ENCODE results near the gene AWAT1.
A peak's percentile ranks its signal among the peaks of the same experiment; 100 is the strongest.
"Not testable (repeated sequence)": the region's sequence is repeated elsewhere in the genome, so short reads cannot be mapped to it uniquely, and the experiment has no call there.

AWAT1 gene

GRCh38 chrX:70262952-70263567 is 28.6 kb downstream of the AWAT1 start:
- peak; percentile 2 for DNase-seq (ENCODE audit: low spot score)

GRCh38 chrX:70264784-70265183 is 30.3 kb downstream of the AWAT1 start:
- no peak for DNase-seq (ENCODE audit: low spot score)

GRCh38 chrX:70268034-70268433 is 33.6 kb downstream of the AWAT1 start, which contains the start of gene ARR3:
TSS of gene ARR3 (plus strand) at chrX:70268334. CDS start at chrX:70269386, 1,052 bp downstream.
- DNase-seq (ENCODE audit: low spot score): no peak

- not testable (repeated sequence) for DNase-seq (ENCODE audit: low spot score)
These were observed 39.6 kb downstream of the AWAT1 start for GRCh38 chrX:70274029-70274428.

- DNase-seq (ENCODE audit: low spot score): no peak
These were observed 44.6 kb downstream of the AWAT1 start for GRCh38 chrX:70279081-70279480.

GRCh38 chrX:70280573-70280972 is 46.1 kb downstream of the AWAT1 start:
- DNase-seq (ENCODE audit: low spot score): no peak

- no peak for DNase-seq (ENCODE audit: low spot score)
These were observed 47.5 kb downstream of the AWAT1 start, which contains the start of gene RAB41 for GRCh38 chrX:70281951-70282350. TSS of gene RAB41 (plus strand) at chrX:70282172. CDS start at chrX:70282218, 46 bp downstream.

GRCh38 chrX:70289168-70289792 is 54.8 kb downstream of the AWAT1 start:
- no peak for DNase-seq (ENCODE audit: low spot score)

Data from cerebellar cortex (tissue), 1 donor.